ENCODE data around the gene ANAPC1.
"Not testable (repeated sequence)": the region's sequence is repeated elsewhere in the genome, so short reads cannot be mapped to it uniquely, and the experiment has no call there.

The ANAPC1 gene

DNA sequence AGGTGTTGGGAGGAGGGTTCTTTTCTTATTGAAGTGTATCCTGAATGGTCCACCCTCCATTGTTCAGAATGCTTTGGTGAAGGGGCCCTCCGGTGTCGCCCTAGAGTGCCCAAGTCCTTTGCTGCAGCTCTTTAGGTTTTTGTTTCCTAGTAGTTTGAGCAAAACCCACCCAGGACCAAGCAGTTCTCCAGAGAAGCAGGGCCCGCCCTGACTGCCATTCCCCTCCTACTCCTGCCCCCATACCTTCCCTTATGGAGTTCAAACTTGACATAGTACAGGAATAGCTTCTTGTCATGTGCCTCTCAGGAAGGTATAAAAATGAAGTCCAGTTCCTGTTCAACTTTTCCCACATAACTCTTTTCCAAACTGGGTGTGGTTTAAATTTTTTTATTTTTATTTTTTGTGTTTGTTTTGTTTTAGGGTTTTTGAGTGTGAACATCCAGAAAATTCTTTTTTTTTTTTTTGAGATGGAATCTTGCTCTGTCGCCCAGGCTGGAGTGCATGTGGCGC is 20.0 kb upstream of the ANAPC1 start:
- DNase-seq: no peak

GRCh38 chr2:111903516-111903915 is 19.5 kb upstream of the ANAPC1 start:
- DNase-seq: no peak

DNA sequence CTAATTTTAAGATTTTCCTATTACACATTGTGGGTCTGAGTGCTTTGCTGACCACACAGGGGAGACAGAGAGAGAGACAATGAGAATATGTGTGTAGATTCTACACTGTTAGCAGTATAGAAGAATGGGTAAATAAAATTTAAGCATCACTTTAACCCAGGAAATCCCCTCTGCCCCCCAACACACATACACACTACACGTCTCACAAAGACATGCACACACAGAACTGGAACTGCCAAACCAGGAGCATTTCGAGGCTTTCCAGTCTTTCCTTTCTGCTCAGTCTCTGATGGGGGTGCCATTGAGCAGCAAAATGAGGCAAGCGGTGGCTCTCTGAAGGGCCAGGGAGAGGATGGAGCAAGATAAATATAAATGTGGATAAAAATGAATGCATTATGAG is 16.9 kb upstream of the ANAPC1 start:
- DNase-seq: no peak

- peak; percentile 26 for DNase-seq
Observed at GRCh38 chr2:111898703-111899514, 14.9 kb upstream of the ANAPC1 start.

- peak; percentile 62 for DNase-seq
Observed at GRCh38 chr2:111897924-111898702, 14.1 kb upstream of the ANAPC1 start, which contains the start of gene MERTK. TSS of gene MERTK (plus strand) at chr2:111898607. CDS start at chr2:111898736, 129 bp downstream.

DNA sequence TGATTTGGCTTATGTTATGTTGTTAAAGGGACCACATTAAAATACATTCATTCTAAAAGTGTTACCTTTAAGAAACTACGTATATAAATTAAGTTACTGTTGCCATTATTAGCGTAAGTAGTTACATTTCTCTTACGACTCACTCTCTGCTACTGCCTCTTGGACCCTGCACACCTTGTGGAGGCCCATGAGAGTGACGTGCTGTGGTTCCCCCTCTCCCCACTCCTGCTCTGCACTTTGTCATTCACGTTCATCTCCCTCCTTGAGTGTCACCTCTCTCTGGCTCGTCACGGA is 13.6 kb upstream of the ANAPC1 start:
- no peak for DNase-seq

DNA sequence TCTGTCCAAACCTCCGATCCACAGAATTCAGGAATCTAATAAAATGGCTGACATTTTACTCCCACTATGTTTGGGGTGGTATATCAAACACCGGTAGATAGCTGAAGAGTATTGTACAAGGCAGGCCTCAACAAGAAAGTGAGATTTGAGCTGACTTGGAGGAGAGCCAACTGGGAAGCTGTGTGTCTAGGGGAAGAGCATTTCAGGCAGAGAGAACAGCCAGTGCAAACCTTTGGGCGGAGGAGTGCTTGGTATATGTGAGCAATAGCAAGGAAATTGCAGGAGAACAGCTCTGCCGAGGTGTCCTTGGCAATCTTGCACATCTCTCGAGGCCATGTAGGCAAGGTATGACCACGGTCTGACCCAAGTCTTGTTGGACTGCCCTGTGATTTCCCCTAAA is 12.6 kb upstream of the ANAPC1 start:
- no peak for DNase-seq

- no peak for DNase-seq
Observed at GRCh38 chr2:111896024-111896423, 12.0 kb upstream of the ANAPC1 start.

DNA sequence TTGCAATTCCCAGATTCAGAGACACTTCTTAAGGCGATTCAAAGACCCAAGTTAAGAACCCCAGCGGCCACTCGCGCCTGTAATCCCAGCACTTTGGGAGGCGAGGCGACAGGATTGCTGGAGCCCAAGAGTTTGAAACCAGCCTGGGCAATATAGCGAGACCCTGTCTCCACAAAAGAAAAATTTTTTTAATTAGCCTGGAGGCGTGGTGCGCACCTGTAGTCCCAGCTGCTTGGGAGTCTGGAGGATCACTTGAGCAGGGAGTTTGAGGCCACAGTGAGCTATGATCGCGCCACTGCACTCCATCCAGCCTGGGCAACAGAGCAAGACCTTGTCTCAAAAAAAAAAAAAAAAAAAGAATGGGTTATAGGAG is 585 bp upstream of the ANAPC1 start:
- DNase-seq: no peak

GRCh38 chr2:111872806-111873205 is 11.2 kb downstream of the ANAPC1 start:
- not testable (repeated sequence) for DNase-seq

- DNase-seq: not testable (repeated sequence)
Observed at GRCh38 chr2:111865124-111865523, 18.9 kb downstream of the ANAPC1 start.

DNA sequence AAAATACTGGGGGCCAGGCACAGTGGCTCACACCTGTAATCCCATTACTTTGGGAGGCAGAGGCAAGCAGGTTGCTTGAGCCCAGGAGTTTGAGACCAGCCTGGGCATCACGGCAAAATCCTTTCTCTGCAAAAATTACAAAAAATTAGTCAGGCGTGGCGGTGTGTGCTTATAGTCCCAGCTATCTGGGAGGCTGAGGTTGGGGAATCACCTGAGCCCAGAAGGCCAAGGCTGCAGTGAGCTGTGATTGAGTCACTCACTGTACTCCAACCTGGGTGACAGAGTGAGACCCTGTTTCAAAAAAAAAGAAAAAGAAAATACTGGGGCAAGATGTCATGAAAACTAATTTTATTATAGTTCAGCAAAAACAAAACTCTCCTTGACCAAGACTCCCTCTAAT is 24.0 kb downstream of the ANAPC1 start:
- DNase-seq: not testable (repeated sequence)

DNA sequence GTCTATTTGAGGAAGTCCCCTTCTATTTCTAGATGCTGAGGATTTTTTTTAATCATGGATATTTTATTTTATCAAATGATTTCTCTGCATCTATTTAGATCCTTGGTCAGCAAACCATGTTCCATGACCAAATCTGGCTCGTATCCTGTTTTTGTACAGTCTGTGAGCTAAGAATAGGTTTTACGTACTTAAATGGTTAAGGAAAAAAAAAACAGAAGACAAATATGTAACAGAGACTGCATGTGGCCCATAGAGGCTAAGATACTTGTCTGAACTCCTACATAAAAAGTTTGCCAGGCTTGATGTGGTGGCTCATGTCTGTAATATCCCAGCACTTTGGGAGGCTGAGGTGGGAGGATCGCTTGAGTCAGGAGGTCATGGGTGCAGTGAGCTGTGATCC is 31.4 kb downstream of the ANAPC1 start:
- DNase-seq: not testable (repeated sequence)

GRCh38 chr2:111850646-111851045 is 33.3 kb downstream of the ANAPC1 start:
- peak; percentile 12 for DNase-seq

DNA sequence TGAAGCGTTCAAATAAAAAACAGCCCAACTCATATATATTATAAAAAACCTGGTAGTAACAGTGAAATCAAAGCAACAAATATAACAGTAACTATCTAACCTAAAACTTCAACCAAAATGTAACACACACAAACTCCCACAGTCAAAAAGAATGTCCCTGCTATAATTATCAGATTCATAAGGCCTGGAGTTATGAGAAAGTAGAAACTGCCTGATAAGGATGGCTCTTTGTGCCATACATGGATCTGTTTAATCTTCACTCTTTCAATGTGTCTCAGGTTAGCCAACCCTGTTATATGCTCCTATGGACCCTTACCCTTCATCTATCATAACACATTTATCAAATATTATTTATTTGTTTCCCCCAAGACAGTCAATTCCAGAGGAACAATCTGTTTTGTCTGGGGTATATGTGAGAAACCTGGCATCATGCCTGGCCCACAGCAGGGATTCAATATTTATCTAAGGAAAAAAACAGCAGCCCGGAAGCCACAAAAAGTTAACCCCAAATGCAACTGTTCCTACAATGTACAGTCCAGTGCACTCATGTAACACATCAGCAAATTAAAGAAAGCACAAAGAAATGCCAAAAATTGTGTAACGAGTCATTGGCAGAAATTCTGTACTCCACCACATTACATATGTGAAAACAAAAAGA is 44.2 kb downstream of the ANAPC1 start:
- DNase-seq: not testable (repeated sequence)

GRCh38 chr2:111838992-111839391 is 45.0 kb downstream of the ANAPC1 start:
- DNase-seq: not testable (repeated sequence)

DNA sequence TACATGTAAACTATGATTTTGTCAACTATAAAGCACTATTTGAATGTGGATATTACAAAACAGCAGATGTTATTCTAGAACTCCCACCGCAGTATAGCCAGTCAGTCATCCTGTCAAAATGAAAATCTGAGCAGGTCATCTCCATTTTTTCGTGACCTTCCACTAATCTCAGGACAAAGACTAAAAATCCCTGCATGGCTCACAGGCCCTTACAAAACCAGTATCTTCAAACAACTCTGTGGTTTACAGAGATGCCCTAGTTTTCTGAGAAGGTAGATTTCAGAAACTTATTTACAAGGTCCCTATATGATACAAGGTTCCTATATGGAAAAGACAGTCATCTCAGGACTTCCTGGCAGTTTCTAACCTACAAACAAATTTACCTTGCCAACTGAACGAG is 49.8 kb downstream of the ANAPC1 start:
- not testable (repeated sequence) for DNase-seq

GRCh38 chr2:111830479-111830878 is 53.5 kb downstream of the ANAPC1 start:
- DNase-seq: not testable (repeated sequence)

GRCh38 chr2:111828217-111828766 is 55.7 kb downstream of the ANAPC1 start:
- DNase-seq: not testable (repeated sequence)

DNA sequence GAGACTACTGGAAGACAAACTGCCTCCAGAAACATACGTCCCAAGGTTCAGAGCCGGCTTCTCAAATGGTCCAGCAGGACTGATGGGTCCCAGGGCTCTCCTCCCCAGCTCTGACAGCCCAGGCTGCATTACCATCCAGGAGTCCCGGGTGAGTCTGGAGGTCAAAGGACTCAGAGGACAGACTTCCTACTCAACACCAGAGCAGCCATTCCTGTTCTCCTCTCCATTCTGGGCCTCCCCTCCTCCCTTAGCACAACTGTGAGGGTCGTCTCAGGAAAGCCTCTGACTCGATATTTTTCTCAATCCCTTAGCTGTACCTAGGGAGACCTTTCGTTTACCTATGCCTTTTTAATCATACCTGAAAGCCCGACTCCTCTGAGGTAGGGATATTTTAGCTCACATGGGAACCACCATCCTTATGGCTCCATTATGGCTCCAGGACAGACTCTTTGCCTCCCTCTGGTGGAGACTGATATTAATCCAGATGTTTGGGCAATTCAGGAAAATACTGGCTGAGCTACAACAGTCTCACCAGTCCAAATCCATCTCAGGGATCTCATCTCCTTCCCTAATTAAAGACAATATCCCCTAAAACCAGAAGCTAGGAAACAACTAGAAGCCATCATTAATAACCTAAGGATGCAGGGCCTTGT is 70.9 kb downstream of the ANAPC1 start:
- not testable (repeated sequence) for DNase-seq

DNA sequence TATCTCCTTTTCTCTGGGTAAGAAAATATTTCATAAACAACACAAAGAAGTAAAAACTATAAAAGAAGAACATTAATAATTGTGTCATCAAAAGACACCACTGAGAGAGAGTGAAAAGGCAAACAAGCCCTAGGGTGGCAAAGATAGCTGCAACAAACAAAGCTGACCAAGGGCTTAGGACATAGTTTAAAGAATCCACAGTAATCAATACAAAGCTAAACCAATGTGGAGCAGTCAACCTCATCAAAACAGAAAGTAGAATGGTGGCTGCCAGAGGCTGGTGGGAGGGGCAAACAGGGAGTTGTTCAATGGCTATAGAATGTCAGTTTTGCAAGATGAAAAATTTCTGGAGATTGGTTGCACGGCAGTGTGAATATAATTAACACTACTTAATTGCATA is 93.4 kb downstream of the ANAPC1 start:
- not testable (repeated sequence) for DNase-seq

DNA sequence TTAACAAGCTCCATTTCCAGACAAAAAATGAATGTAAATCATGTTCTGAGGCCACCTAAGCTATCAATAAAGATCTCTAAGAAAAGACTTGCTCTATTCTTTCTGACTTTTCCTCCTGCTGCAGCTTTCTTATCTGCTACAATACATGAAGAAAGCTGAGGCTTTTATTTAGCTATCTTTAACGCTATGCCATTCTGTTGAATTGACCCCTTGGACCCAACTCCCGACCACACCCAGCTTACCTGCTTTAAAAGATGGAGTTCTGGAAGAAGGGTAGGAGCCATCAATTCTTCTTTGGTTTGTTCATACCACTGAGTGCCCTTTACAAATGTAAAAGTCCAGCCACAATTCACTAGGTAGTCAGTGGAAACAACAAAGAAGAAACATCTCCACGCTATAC is 99.9 kb downstream of the ANAPC1 start:
- not testable (repeated sequence) for DNase-seq

- not testable (repeated sequence) for DNase-seq
Observed at GRCh38 chr2:111782195-111782594, 101.8 kb downstream of the ANAPC1 start.

Data from stimulated activated CD4-positive, alpha-beta T cell treated with anti-CD3 and anti-CD28 coated beads, Interleukin-4, amount 100 ng/mL, for 1 hour (primary cell).